CD4-positive, alpha-beta T cell treated with Interleukin-6 for 4 hours (primary cell): ENCODE data around the gene NOB1.

Source experiments
- DNase-seq: peaks from one replicate; pipeline ENCODE4 v3.0.0-alpha.2; 2020; ENCODE audit warnings: mixed read lengths

Gene NOB1

GRCh38 chr16:69718111-69718764, 36.5 kb downstream of the NOB1 start:
- DNase-seq, result no peak

- no peak for DNase-seq
These were observed 37.7 kb downstream of the NOB1 start for GRCh38 chr16:69717066-69717465.

GRCh38 chr16:69712914-69713581, 41.7 kb downstream of the NOB1 start:
- no peak for DNase-seq

GRCh38 chr16:69712277-69712676, 42.4 kb downstream of the NOB1 start:
- no peak for DNase-seq

- no peak for DNase-seq
These were observed 43.5 kb downstream of the NOB1 start for GRCh38 chr16:69711115-69711740.

GRCh38 chr16:69709456-69710084, 45.2 kb downstream of the NOB1 start:
- DNase-seq, result no peak

- no peak for DNase-seq
These were observed 46.6 kb downstream of the NOB1 start for GRCh38 chr16:69707920-69708683.

GRCh38 chr16:69706975-69707340, 47.8 kb downstream of the NOB1 start:
- no peak for DNase-seq

GRCh38 chr16:69706256-69706974, 48.3 kb downstream of the NOB1 start:
- DNase-seq, result no peak

- no peak for DNase-seq
These were observed 51.1 kb downstream of the NOB1 start for GRCh38 chr16:69703638-69704037.

GRCh38 chr16:69701866-69702265, 52.9 kb downstream of the NOB1 start:
- no peak for DNase-seq

- DNase-seq, result no peak
These were observed 53.3 kb downstream of the NOB1 start for GRCh38 chr16:69701452-69701851.

- DNase-seq, result no peak
These were observed 54.8 kb downstream of the NOB1 start for GRCh38 chr16:69699915-69700314.

GRCh38 chr16:69698404-69698803, 56.3 kb downstream of the NOB1 start:
- no peak for DNase-seq

- DNase-seq, result no peak
These were observed 60.8 kb downstream of the NOB1 start for GRCh38 chr16:69693916-69694315.

GRCh38 chr16:69691980-69692911, 62.5 kb downstream of the NOB1 start:
- DNase-seq, result no peak
